CD4-positive, alpha-beta memory T cell (primary cell): Measurements from ENCODE around the gene CCDC175. TPM values are rescaled to one million over a fixed set of nuclear protein-coding genes. Genes with fewer than 3 reads are reported as not detected.

Source experiments
- CTCF ChIA-PET: fragments of 350-600 bp; sonication (Branson Sonifier 250); formaldehyde crosslinking; loops from one replicate; lab custom pipeline; 2021; ENCODE audit warnings: inconsistent platforms; ENCODE audit not compliant: partially characterized antibody; lab: Charles Lee
- POLR2A ChIA-PET: fragments of 350-600 bp; sonication (Branson Sonifier 250); formaldehyde crosslinking; loops from one replicate; lab custom pipeline; 2021; ENCODE audit not compliant: partially characterized antibody; lab: Charles Lee
- DNase-seq, 5 donors: peaks; one replicate each; pipeline versions ENCODE4 v3.0.0 to v3.0.0-alpha.2; 2020 to 2022; ENCODE audit warnings: mixed read lengths in 1 of 5
- H3K27ac ChIP-seq: one replicate; pipeline ENCODE4 v1.7.0; 2013; ENCODE audit warnings: low read depth, low read length
- H3K27me3 ChIP-seq: 2 replicates; pipeline ENCODE4 v1.7.0; 2013; ENCODE audit warnings: mild to moderate bottlenecking, low read length, moderate library complexity; ENCODE audit not compliant: insufficient read depth
- H3K36me3 ChIP-seq: 2 replicates; pipeline ENCODE4 v1.7.0; 2013; ENCODE audit warnings: mild to moderate bottlenecking, low read length, moderate library complexity; ENCODE audit not compliant: insufficient read depth
- H3K4me1 ChIP-seq: 2 replicates; pipeline ENCODE4 v1.7.0; 2013; ENCODE audit warnings: mild to moderate bottlenecking, low read length, moderate library complexity; ENCODE audit not compliant: insufficient read depth
- H3K4me3 ChIP-seq, 2 donors: one replicate each; pipeline ENCODE4 v1.7.0; 2013; ENCODE audit warnings: low read length in 2 of 2, mild to moderate bottlenecking in 1 of 2
- H3K9me3 ChIP-seq, 2 donors: one replicate each; pipeline ENCODE4 v1.7.0; 2013; ENCODE audit warnings: low read length in 2 of 2, control low read depth in 1 of 2; ENCODE audit not compliant: control insufficient read depth in 1 of 2
- H3K27ac Mint-ChIP-seq, 7 donors: one replicate each; pipeline ENCODE4 v1.8.0; 2020 to 2021; ENCODE audit warnings: mixed read lengths in 7 of 7, mild to moderate bottlenecking in 6 of 7, inconsistent platforms in 3 of 7, moderate library complexity in 3 of 7
- H3K27me3 Mint-ChIP-seq, 2 donors: one replicate each; pipeline ENCODE4 v1.8.0; 2020 to 2021; ENCODE audit warnings: mixed read lengths in 2 of 2
- H3K36me3 Mint-ChIP-seq, 2 donors: one replicate each; pipeline ENCODE4 v1.8.0; 2020 to 2021; ENCODE audit warnings: mixed read lengths in 2 of 2, inconsistent platforms in 1 of 2, mild to moderate bottlenecking in 1 of 2
- H3K4me1 Mint-ChIP-seq, 4 donors: one replicate each; pipeline ENCODE4 v1.8.0; 2020 to 2021; ENCODE audit warnings: mixed read lengths in 4 of 4, mild to moderate bottlenecking in 1 of 4
- H3K4me3 Mint-ChIP-seq, 8 donors: one replicate each; pipeline ENCODE4 v1.8.0; 2020 to 2021; ENCODE audit warnings: mixed read lengths in 8 of 8, mild to moderate bottlenecking in 7 of 8, moderate library complexity in 6 of 8, inconsistent platforms in 3 of 8
- H3K9me3 Mint-ChIP-seq, 8 donors: one replicate each; pipeline ENCODE4 v1.8.0; 2020 to 2021; ENCODE audit warnings: mixed read lengths in 8 of 8, mild to moderate bottlenecking in 5 of 8, inconsistent platforms in 3 of 8, moderate library complexity in 1 of 8
- intact Hi-C: fragments of 100-400 bp; cut with micrococcal nuclease; formaldehyde crosslinking; loops from one replicate; pipeline ENCODE4 v1.15.1; 2023
- polyA plus RNA-seq, 2 donors: library from polyadenylated mRNA; unstranded; fragments of 300-500 nt; fragmentation: Illumina TruSeq; gene quantifications; one replicate each; pipeline ENCODE4 v1.2.3, GENCODE V29; 2021
- total RNA-seq, 2 experiments: library from RNA; stranded (reverse); gene quantifications; one replicate each; pipeline ENCODE4 v1.2.3, GENCODE V29; 2021

The CCDC175 gene
- total RNA-seq = not detected
- polyA plus RNA-seq = not detected

GRCh38 chr14:59576332-59577294 lies at the start of gene CCDC175:
CCDC175 (minus strand) TSS chr14:59576812; CDS start chr14:59576775, 37 bp downstream.
- Histone ChIP-seq H3K27me3 (no peaks in the 10 kb centered on the region), H3K27ac (no peak within 1 kb of the TSS), H3K36me3 (no peaks in the 10 kb centered on the region), H3K4me1 (peaks cover 10% of the 10 kb centered on the region), H3K4me3 (peak within 1 kb of the TSS; percentile 63 to 69), H3K9me3 (no peaks in the 10 kb centered on the region)
- Mint-ChIP-seq H3K36me3 (no peaks in the 10 kb centered on the region), H3K4me1 (peaks cover 5 to 11% (median 6%) of the 10 kb centered on the region in 4 donors), H3K27me3 (peaks cover 3 to 4% of the 10 kb centered on the region in 2 donors), H3K9me3 (peaks cover 0 to 2% (median 0%) of the 10 kb centered on the region in 8 donors), H3K4me3 (peak within 1 kb of the TSS; percentile 76 to 88 (median 82)), H3K27ac (peak within 1 kb of the TSS in 6 of 7 donors; percentile 0 to 91 (median 42))
- intact Hi-C loops = loop anchor here (1.0 to 5.0 kb wide), 8 partner anchors 69 to 1075 kb away; partner anchors contain the start of genes DAAM1, JKAMP, L3HYPDH and PCNX4
- ChIA-PET POLR2A (interaction anchor here (0.8 to 1.1 kb wide), 2 partner anchors 92 to 1157 kb away, joined by 3 to 4 read pairs; partner anchors contain the start of genes JKAMP and L3HYPDH), CTCF (interaction anchor here (0.6 to 4.1 kb wide), 24 partner anchors 9 to 1076 kb away, joined by 3 to 32 read pairs (median 4); partner anchors contain the start of genes GPR135, JKAMP and L3HYPDH)
- peak; percentile 76 to 84 (median 80) for DNase-seq

- Mint-ChIP-seq H3K4me1 (no peaks in the 10 kb centered on the region), H3K4me3 (no peak overlapping the region), H3K27me3 (peaks cover 8 to 17% of the 10 kb centered on the region in 2 donors), H3K9me3 (peaks cover 0 to 3% (median 0%) of the 10 kb centered on the region in 8 donors), H3K27ac (no peak overlapping the region), H3K36me3 (no peaks in the 10 kb centered on the region)
- intact Hi-C loops = no loop called here
- no peak overlapping the region for H3K4me3 ChIP-seq
- no peaks in the 10 kb centered on the region for H3K4me1 ChIP-seq
- H3K36me3 ChIP-seq = no peaks in the 10 kb centered on the region
- no peak for DNase-seq
- no peaks in the 10 kb centered on the region for H3K27me3 ChIP-seq
- CTCF ChIA-PET = no interaction called here
- no peak overlapping the region for H3K27ac ChIP-seq
- POLR2A ChIA-PET = no interaction called here
- H3K9me3 ChIP-seq = no peaks in the 10 kb centered on the region
These were observed 46.0 kb upstream of the CCDC175 start for GRCh38 chr14:59622631-59623030.

GRCh38 chr14:59619061-59619460 lies 42.4 kb upstream of the CCDC175 start:
- Mint-ChIP-seq H3K4me1 (no peaks in the 10 kb centered on the region), H3K36me3 (no peaks in the 10 kb centered on the region), H3K27ac (peak overlapping the region in 1 of 7 donors; percentile 0), H3K27me3 (peaks cover 4 to 12% of the 10 kb centered on the region in 2 donors), H3K4me3 (no peak overlapping the region), H3K9me3 (peaks cover 0 to 2% (median 0%) of the 10 kb centered on the region in 8 donors)
- POLR2A ChIA-PET = no interaction called here
- Histone ChIP-seq H3K4me1 (no peaks in the 10 kb centered on the region), H3K4me3 (no peak overlapping the region), H3K9me3 (no peaks in the 10 kb centered on the region), H3K27ac (no peak overlapping the region), H3K36me3 (no peaks in the 10 kb centered on the region), H3K27me3 (no peaks in the 10 kb centered on the region)
- DNase-seq = no peak
- CTCF ChIA-PET = no interaction called here
- intact Hi-C loops = no loop called here

GRCh38 chr14:59601056-59601455 lies 24.4 kb upstream of the CCDC175 start:
- Mint-ChIP-seq H3K36me3 (no peaks in the 10 kb centered on the region), H3K27ac (no peak overlapping the region), H3K9me3 (peaks cover 0 to under 1% (median 0%) of the 10 kb centered on the region in 8 donors), H3K4me3 (no peak overlapping the region), H3K27me3 (peaks cover 1 to 16% of the 10 kb centered on the region in 2 donors), H3K4me1 (no peaks in the 10 kb centered on the region)
- intact Hi-C loops = no loop called here
- Histone ChIP-seq H3K9me3 (no peaks in the 10 kb centered on the region), H3K4me3 (no peak overlapping the region), H3K27me3 (no peaks in the 10 kb centered on the region), H3K4me1 (no peaks in the 10 kb centered on the region), H3K27ac (no peak overlapping the region), H3K36me3 (no peaks in the 10 kb centered on the region)
- CTCF ChIA-PET = no interaction called here
- no peak for DNase-seq
- POLR2A ChIA-PET = no interaction called here

- no peak overlapping the region for H3K27ac ChIP-seq
- Mint-ChIP-seq H3K4me1 (no peaks in the 10 kb centered on the region), H3K9me3 (no peaks in the 10 kb centered on the region), H3K27ac (no peak overlapping the region), H3K4me3 (no peak overlapping the region), H3K27me3 (peaks cover 1 to 15% of the 10 kb centered on the region in 2 donors), H3K36me3 (no peaks in the 10 kb centered on the region)
- no peaks in the 10 kb centered on the region for H3K4me1 ChIP-seq
- POLR2A ChIA-PET = no interaction called here
- intact Hi-C loops = no loop called here
- no peaks in the 10 kb centered on the region for H3K9me3 ChIP-seq
- H3K4me3 ChIP-seq = no peak overlapping the region
- no peaks in the 10 kb centered on the region for H3K36me3 ChIP-seq
- H3K27me3 ChIP-seq = no peaks in the 10 kb centered on the region
- no peak for DNase-seq
- CTCF ChIA-PET = interaction anchor here (1.5 kb wide), 1 partner anchor 10 kb away, joined by 3 read pairs; no protein-coding TSS in a partner anchor
These were observed 23.8 kb upstream of the CCDC175 start for GRCh38 chr14:59600211-59600945.

- Histone ChIP-seq H3K36me3 (no peaks in the 10 kb centered on the region), H3K27ac (no peak overlapping the region), H3K27me3 (no peaks in the 10 kb centered on the region), H3K4me1 (no peaks in the 10 kb centered on the region), H3K4me3 (no peak overlapping the region), H3K9me3 (no peaks in the 10 kb centered on the region)
- ChIA-PET CTCF (no interaction called here), POLR2A (no interaction called here)
- Mint-ChIP-seq H3K27ac (no peak overlapping the region), H3K27me3 (peaks cover 0 to 14% of the 10 kb centered on the region in 2 donors), H3K36me3 (peaks cover 0 to 3% of the 10 kb centered on the region in 2 donors), H3K9me3 (peaks cover 0 to 10% (median 3%) of the 10 kb centered on the region in 8 donors), H3K4me1 (no peaks in the 10 kb centered on the region), H3K4me3 (no peak overlapping the region)
- no peak for DNase-seq
- intact Hi-C loops = no loop called here
These were observed 18.5 kb upstream of the CCDC175 start for GRCh38 chr14:59595071-59595470.
